Small intestine (tissue), 7 donors: Measurements from ENCODE around the gene DIAPH3. TPM values are rescaled to one million over a fixed set of nuclear protein-coding genes. Genes with fewer than 3 reads are reported as not detected.

Source experiments
- DNase-seq, 2 donors: peaks; one replicate each; pipeline versions ENCODE4 v3.0.0 to v3.0.0-alpha.2; 2013
- FAIRE-seq: peaks from 2 replicates; lab custom pipeline; 2012; peaks lifted over from hg19 to GRCh38; lab: Jason Lieb, UNC
- H3K27ac ChIP-seq, 3 donors: one replicate each; pipeline ENCODE4 v1.5.1; 2013; ENCODE audit warnings: low read length in 2 of 3, mild to moderate bottlenecking in 2 of 3, control low read depth in 1 of 3, inconsistent platforms in 1 of 3, low read depth in 1 of 3, moderate library complexity in 1 of 3
- H3K27me3 ChIP-seq, 3 donors: one replicate each; pipeline ENCODE4 v1.6.1; 2013; ENCODE audit warnings: low read length in 3 of 3, inconsistent platforms in 1 of 3; ENCODE audit not compliant: control insufficient read depth in 3 of 3, insufficient read depth in 3 of 3
- H3K36me3 ChIP-seq, 3 donors: one replicate each; pipeline ENCODE4 v1.6.1; 2013; ENCODE audit warnings: low read length in 3 of 3, inconsistent platforms in 1 of 3, low read depth in 1 of 3, mild to moderate bottlenecking in 1 of 3, moderate library complexity in 1 of 3; ENCODE audit not compliant: control insufficient read depth in 3 of 3, insufficient read depth in 2 of 3
- H3K4me1 ChIP-seq, 3 donors: one replicate each; pipeline ENCODE4 v1.6.1; 2013; ENCODE audit warnings: low read length in 2 of 3, inconsistent platforms in 1 of 3, low read depth in 1 of 3, mild to moderate bottlenecking in 1 of 3, moderate library complexity in 1 of 3; ENCODE audit not compliant: control insufficient read depth in 3 of 3, insufficient read depth in 2 of 3
- H3K4me3 ChIP-seq, 3 donors: one replicate each; pipeline ENCODE4 v1.5.1; 2013; ENCODE audit warnings: low read length in 3 of 3, control low read depth in 1 of 3, inconsistent platforms in 1 of 3, low read depth in 1 of 3, mild to moderate bottlenecking in 1 of 3, moderate library complexity in 1 of 3
- H3K9me3 ChIP-seq, 2 donors: one replicate each; pipeline ENCODE4 v1.6.1; 2013; ENCODE audit warnings: low read depth in 1 of 2, low read length in 1 of 2; ENCODE audit not compliant: control insufficient read depth in 2 of 2, insufficient read depth in 1 of 2
- WGBS, 3 donors: extraction: QIAGEN DNeasy Blood & Tissue Kit; methylation state at CpG; one replicate each; pipeline ENCODE4 v1.1.7; 2013; 5-methylcytosine and 5-hydroxymethylcytosine counted together
- polyA plus RNA-seq, 4 donors: library from polyadenylated mRNA; stranded (reverse) in 3 of 4; unstranded in 1 of 4; fragments of 200-250 nt in 3 of 4; fragments of 120-200 nt in 1 of 4; gene quantifications; one replicate each; pipeline versions ENCODE4 v1.2.1 to v1.2.3, GENCODE V29; 2013
- donor health status: healthy with polysubstance abuse.
- donor health status: control.
- donor health status: control.
- donor health status: Bipolar disorder and iron deficiency.
- donor health status: healthy.

Gene DIAPH3
- polyA plus RNA-seq, 4 donors: 0.67 to 4.2 (median 3.1) TPM

DNA sequence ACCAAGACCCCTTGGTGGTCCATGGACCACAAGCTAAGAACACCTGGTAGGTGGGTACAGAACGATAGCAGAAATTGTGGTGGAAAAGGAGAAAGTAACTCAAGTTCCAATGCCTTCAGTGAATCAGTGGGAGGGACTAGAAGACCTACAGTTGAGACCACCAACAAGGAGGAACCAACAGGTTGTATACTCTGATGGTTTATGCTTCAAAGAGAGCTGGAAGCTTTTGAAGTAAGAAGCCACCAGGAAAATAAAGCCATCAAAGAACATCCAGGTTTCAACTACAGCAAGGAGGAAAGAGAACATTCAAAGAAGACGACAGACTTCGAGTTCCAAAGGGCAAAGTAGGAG is 42.4 kb downstream of the DIAPH3 start:
- no peak for DNase-seq
- Histone ChIP-seq H3K27me3 (no peaks in the 10 kb centered on the region), H3K4me1 (no peaks in the 10 kb centered on the region), H3K4me3 (no peak overlapping the region), H3K36me3 (no peaks in the 10 kb centered on the region), H3K9me3 (no peaks in the 10 kb centered on the region), H3K27ac (no peak overlapping the region)
- WGBS, 3 donors: 88% methylated on average over 3 of the region's 3 CpGs
- no peak for FAIRE-seq

- Histone ChIP-seq H3K36me3 (no peaks in the 10 kb centered on the region), H3K27me3 (no peaks in the 10 kb centered on the region), H3K4me1 (no peaks in the 10 kb centered on the region), H3K4me3 (no peak overlapping the region), H3K9me3 (no peaks in the 10 kb centered on the region), H3K27ac (no peak overlapping the region)
- FAIRE-seq: peak; percentile 26
- 93 to 95% (median 95%) methylated on average over 6 of the region's 6 CpGs for WGBS, 3 donors
- DNase-seq: no peak
Measured at GRCh38 chr13:60120617-60121336, 43.0 kb downstream of the DIAPH3 start.

- no peak for FAIRE-seq
- Histone ChIP-seq H3K36me3 (no peaks in the 10 kb centered on the region), H3K27ac (no peak overlapping the region), H3K4me1 (no peaks in the 10 kb centered on the region), H3K27me3 (no peaks in the 10 kb centered on the region), H3K4me3 (no peak overlapping the region), H3K9me3 (peaks cover 0 to 5% of the 10 kb centered on the region in 2 donors)
- no peak for DNase-seq
- WGBS, 3 donors: 90 to 96% (median 95%) methylated on average over 5 of the region's 5 CpGs
Measured at GRCh38 chr13:60118696-60119400, 44.9 kb downstream of the DIAPH3 start.

DNA sequence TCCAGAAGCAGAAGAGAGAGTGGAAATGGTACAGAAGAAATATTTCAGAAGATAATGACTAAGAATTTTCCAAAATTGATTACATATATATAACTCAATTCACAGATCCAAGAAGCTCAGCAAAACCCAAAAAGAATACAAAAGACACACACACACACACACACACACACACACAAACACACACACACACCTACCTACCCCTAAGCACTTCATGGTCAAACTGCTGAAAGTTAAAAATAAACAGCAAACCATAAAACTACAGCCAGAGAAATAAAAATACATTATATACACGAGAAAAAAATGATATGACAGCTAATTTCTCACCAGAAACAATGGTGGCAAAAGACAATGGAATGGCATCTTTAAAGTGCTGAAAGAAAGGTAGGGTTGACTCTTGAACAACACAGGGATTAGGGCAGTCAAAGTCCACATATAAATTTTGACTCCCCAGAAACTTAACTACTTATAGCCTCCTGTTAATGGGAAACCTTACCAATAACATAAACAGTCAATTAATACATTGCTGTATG is 49.2 kb downstream of the DIAPH3 start:
- H3K27me3 ChIP-seq: no peaks in the 10 kb centered on the region
- peaks cover 0 to 9% of the 10 kb centered on the region in 2 donors for H3K9me3 ChIP-seq
- DNase-seq: no peak
- peaks cover 0 to 2% (median 0%) of the 10 kb centered on the region in 3 donors for H3K36me3 ChIP-seq
- H3K4me1 ChIP-seq: no peaks in the 10 kb centered on the region
- no peak for FAIRE-seq
- 93 to 100% (median 96%) methylated on average over 1 of the region's 1 CpG for WGBS, 3 donors
- H3K27ac ChIP-seq: no peak overlapping the region
- H3K4me3 ChIP-seq: no peak overlapping the region

- FAIRE-seq (no peak), DNase-seq (no peak)
- Histone ChIP-seq H3K4me1 (no peaks in the 10 kb centered on the region), H3K27me3 (no peaks in the 10 kb centered on the region), H3K27ac (no peak overlapping the region), H3K4me3 (no peak overlapping the region), H3K9me3 (peaks cover 0 to 9% of the 10 kb centered on the region in 2 donors), H3K36me3 (peaks cover 0 to 2% (median 0%) of the 10 kb centered on the region in 3 donors)
- WGBS, 3 donors: 93 to 100% (median 97%) methylated on average over 1 of the region's 1 CpG
Measured at GRCh38 chr13:60112771-60113170, 51.0 kb downstream of the DIAPH3 start.

DNA sequence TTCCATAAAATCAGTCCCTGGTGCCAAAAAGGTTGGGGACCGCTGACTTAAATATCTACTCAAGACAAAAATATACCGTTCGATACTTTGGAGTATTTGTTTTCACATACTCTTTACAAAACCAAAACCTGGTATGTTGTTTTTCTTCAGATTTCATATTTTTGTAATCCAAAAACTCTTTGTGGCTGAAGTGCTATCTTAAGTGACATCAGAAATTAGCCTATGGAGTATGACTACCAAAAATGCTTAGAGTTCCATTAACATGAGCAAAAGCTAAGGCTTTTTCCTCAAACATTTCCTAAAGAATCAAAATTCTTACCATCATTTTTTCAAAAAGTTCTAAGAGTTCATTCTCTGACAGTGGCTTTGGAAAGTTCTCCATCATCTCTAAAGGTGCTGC is 52.0 kb downstream of the DIAPH3 start:
- no peak for FAIRE-seq

GRCh38 chr13:60109285-60109684 is 54.4 kb downstream of the DIAPH3 start:
- WGBS, 3 donors: 95 to 97% (median 96%) methylated on average over 3 of the region's 3 CpGs
- DNase-seq (no peak), FAIRE-seq (no peak)
- Histone ChIP-seq H3K27ac (no peak overlapping the region), H3K27me3 (no peaks in the 10 kb centered on the region), H3K4me3 (no peak overlapping the region), H3K9me3 (peaks cover 0 to 5% of the 10 kb centered on the region in 2 donors), H3K4me1 (no peaks in the 10 kb centered on the region), H3K36me3 (peaks cover 0 to 2% (median 0%) of the 10 kb centered on the region in 3 donors)

More for the DNA sequence above, 52.0 kb downstream of the DIAPH3 start:
- Histone ChIP-seq H3K9me3 (peaks cover 0 to 9% of the 10 kb centered on the region in 2 donors), H3K27ac (no peak overlapping the region), H3K4me1 (no peaks in the 10 kb centered on the region), H3K27me3 (no peaks in the 10 kb centered on the region), H3K4me3 (no peak overlapping the region), H3K36me3 (peaks cover 0 to 2% (median 0%) of the 10 kb centered on the region in 3 donors)
- 95 to 100% (median 99%) methylated on average over 3 of the region's 3 CpGs for WGBS, 3 donors
- DNase-seq: no peak

GRCh38 chr13:60108589-60108988 is 55.1 kb downstream of the DIAPH3 start:
- no peak for DNase-seq
- Histone ChIP-seq H3K4me1 (no peaks in the 10 kb centered on the region), H3K4me3 (no peak overlapping the region), H3K27ac (no peak overlapping the region), H3K9me3 (peaks cover 0 to 1% of the 10 kb centered on the region in 2 donors), H3K36me3 (peaks cover 0 to 2% (median 0%) of the 10 kb centered on the region in 3 donors), H3K27me3 (no peaks in the 10 kb centered on the region)
- 99 to 100% (median 100%) methylated on average over 2 of the region's 2 CpGs for WGBS, 3 donors
- no peak for FAIRE-seq
